ENCODE measurements around the gene ATF4.

DNA sequence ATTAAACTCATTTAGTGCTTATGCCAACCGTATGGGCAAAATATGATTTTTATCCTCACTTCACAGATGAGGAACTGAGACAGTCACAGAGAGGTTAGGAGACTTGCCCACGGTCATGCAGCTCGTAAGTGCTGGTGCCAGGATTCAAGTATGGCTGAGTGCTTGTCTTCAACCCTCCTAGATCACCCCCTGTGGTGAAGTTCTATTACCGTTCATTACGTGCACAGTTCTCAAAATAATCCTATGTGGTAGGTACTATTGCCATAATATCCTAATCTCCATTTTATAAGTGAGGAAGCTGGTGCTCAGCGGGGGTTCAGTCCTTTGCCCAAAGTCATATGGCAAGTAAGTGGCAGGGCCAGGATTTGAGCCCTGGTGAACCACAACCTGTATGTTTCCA lies 16.7 kb upstream of the ATF4 start:
- TF ChIP-seq, protein P1, sequence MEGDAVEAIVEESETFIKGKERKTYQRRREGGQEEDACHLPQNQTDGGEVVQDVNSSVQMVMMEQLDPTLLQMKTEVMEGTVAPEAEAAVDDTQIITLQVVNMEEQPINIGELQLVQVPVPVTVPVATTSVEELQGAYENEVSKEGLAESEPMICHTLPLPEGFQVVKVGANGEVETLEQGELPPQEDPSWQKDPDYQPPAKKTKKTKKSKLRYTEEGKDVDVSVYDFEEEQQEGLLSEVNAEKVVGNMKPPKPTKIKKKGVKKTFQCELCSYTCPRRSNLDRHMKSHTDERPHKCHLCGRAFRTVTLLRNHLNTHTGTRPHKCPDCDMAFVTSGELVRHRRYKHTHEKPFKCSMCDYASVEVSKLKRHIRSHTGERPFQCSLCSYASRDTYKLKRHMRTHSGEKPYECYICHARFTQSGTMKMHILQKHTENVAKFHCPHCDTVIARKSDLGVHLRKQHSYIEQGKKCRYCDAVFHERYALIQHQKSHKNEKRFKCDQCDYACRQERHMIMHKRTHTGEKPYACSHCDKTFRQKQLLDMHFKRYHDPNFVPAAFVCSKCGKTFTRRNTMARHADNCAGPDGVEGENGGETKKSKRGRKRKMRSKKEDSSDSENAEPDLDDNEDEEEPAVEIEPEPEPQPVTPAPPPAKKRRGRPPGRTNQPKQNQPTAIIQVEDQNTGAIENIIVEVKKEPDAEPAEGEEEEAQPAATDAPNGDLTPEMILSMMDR (IDR thresholded peaks at IDR 0.05), result no peak
- TF ChIP-seq POLR2A (IDR thresholded peaks at IDR 0.05), result no peak
